ENCODE measurements around the gene GALNT18.

- TF ChIP-seq CTCF (conservative IDR thresholded peaks at IDR 0.05; ENCODE audit: low read depth, low read length) = no peak
- TF ChIP-seq MXI1 (IDR thresholded peaks at IDR 0.05; ENCODE audit: borderline replicate concordance, low read depth, low read length) = no peak
- TF ChIP-seq NFE2L2 (IDR thresholded peaks at IDR 0.05; ENCODE audit: low read depth, low read length) = no peak
- no peak for TF ChIP-seq RAD21 (IDR thresholded peaks at IDR 0.05; ENCODE audit: low read length)
- no peak for TF ChIP-seq FOS (IDR thresholded peaks at IDR 0.05; ENCODE audit: low read depth, low read length)
- TF ChIP-seq POLR2A (IDR thresholded peaks at IDR 0.05; ENCODE audit: low read depth, low read length) = no peak
- no peak for TF ChIP-seq USF2 (IDR thresholded peaks at IDR 0.05; ENCODE audit: low read depth, low read length)
- TF ChIP-seq BHLHE40 (IDR thresholded peaks at IDR 0.05; ENCODE audit: low read depth, low read length) = no peak
- TF ChIP-seq RCOR1 (IDR thresholded peaks at IDR 0.05; ENCODE audit: insufficient replicate concordance, low read length) = no peak
- TF ChIP-seq SMC3 (IDR thresholded peaks at IDR 0.05; ENCODE audit: low read depth, low read length) = no peak
- TF ChIP-seq MAFK (IDR thresholded peaks at IDR 0.05; ENCODE audit: low read depth, low read length) = no peak
Measured at GRCh38 chr11:11243209-11243589, 378.6 kb downstream of the GALNT18 start.

Data from IMR-90 (cell line).